ENCODE measurements around the gene CLDN6.
A peak's percentile ranks its signal among the peaks of the same experiment; 100 is the strongest.

The CLDN6 gene

GRCh38 chr16:3050487-3050886 is 32.5 kb upstream of the CLDN6 start:
- 98 to 100% methylated on average over 2 to 5 of the region's 5 CpGs for WGBS, 2 experiments (ENCODE audit: insufficient coverage in 2 of 2)
- H3K4me3 ChIP-seq (ENCODE audit: extremely low read depth, insufficient read depth, low read length, poor library complexity, severe bottlenecking) = no peak overlapping the region
- no peaks in the 10 kb centered on the region for H3K9me3 ChIP-seq (ENCODE audit: control insufficient read depth, low read length)
- no peaks in the 10 kb centered on the region for H3K4me1 ChIP-seq (ENCODE audit: control insufficient read depth, insufficient read depth, low read length, poor library complexity, severe bottlenecking)
- no peak overlapping the region for H3K27ac ChIP-seq (ENCODE audit: low read depth, low read length, severe bottlenecking)
- H3K36me3 ChIP-seq (ENCODE audit: control insufficient read depth, insufficient read depth, low read length) = no peaks in the 10 kb centered on the region

- Histone ChIP-seq H3K9me3 (ENCODE audit: control insufficient read depth, low read length) (no peaks in the 10 kb centered on the region), H3K4me1 (ENCODE audit: control insufficient read depth, insufficient read depth, low read length, poor library complexity, severe bottlenecking) (no peaks in the 10 kb centered on the region), H3K27ac (ENCODE audit: low read depth, low read length, severe bottlenecking) (no peak overlapping the region), H3K4me3 (ENCODE audit: extremely low read depth, insufficient read depth, low read length, poor library complexity, severe bottlenecking) (no peak overlapping the region), H3K36me3 (ENCODE audit: control insufficient read depth, insufficient read depth, low read length) (no peaks in the 10 kb centered on the region)
- 91% methylated on average over 19 to 26 of the region's 26 CpGs for WGBS, 2 experiments (ENCODE audit: insufficient coverage in 2 of 2)
Observed at GRCh38 chr16:3049921-3050481, 32.0 kb upstream of the CLDN6 start.

GRCh38 chr16:3047387-3047720 is 29.4 kb upstream of the CLDN6 start:
- 35 to 37% methylated on average over 12 of the region's 13 CpGs for WGBS, 2 experiments (ENCODE audit: insufficient coverage in 2 of 2)
- H3K9me3 ChIP-seq (ENCODE audit: control insufficient read depth, low read length) = no peaks in the 10 kb centered on the region

GRCh38 chr16:3046641-3047386 is 28.8 kb upstream of the CLDN6 start:
- no peaks in the 10 kb centered on the region for H3K4me1 ChIP-seq (ENCODE audit: control insufficient read depth, insufficient read depth, low read length, poor library complexity, severe bottlenecking)
- peak overlapping the region; percentile 51 for H3K4me3 ChIP-seq (ENCODE audit: extremely low read depth, insufficient read depth, low read length, poor library complexity, severe bottlenecking)
- no peaks in the 10 kb centered on the region for H3K9me3 ChIP-seq (ENCODE audit: control insufficient read depth, low read length)
- H3K36me3 ChIP-seq (ENCODE audit: control insufficient read depth, insufficient read depth, low read length) = no peaks in the 10 kb centered on the region
- 3 to 5% methylated on average over 27 to 45 of the region's 54 CpGs for WGBS, 2 experiments (ENCODE audit: insufficient coverage in 2 of 2)
- no peak overlapping the region for H3K27ac ChIP-seq (ENCODE audit: low read depth, low read length, severe bottlenecking)

More at GRCh38 chr16:3047387-3047720, 29.4 kb upstream of the CLDN6 start:
- Histone ChIP-seq H3K36me3 (ENCODE audit: control insufficient read depth, insufficient read depth, low read length) (no peaks in the 10 kb centered on the region), H3K4me3 (ENCODE audit: extremely low read depth, insufficient read depth, low read length, poor library complexity, severe bottlenecking) (no peak overlapping the region), H3K4me1 (ENCODE audit: control insufficient read depth, insufficient read depth, low read length, poor library complexity, severe bottlenecking) (no peaks in the 10 kb centered on the region), H3K27ac (ENCODE audit: low read depth, low read length, severe bottlenecking) (no peak overlapping the region)

- peak within 1 kb of the TSS; percentile 51 for H3K4me3 ChIP-seq (ENCODE audit: extremely low read depth, insufficient read depth, low read length, poor library complexity, severe bottlenecking)
- 0% methylated on average over 52 to 69 of the region's 86 CpGs for WGBS, 2 experiments (ENCODE audit: insufficient coverage in 2 of 2)
- no peaks in the 10 kb centered on the region for H3K9me3 ChIP-seq (ENCODE audit: control insufficient read depth, low read length)
- no peaks in the 10 kb centered on the region for H3K4me1 ChIP-seq (ENCODE audit: control insufficient read depth, insufficient read depth, low read length, poor library complexity, severe bottlenecking)
- H3K36me3 ChIP-seq (ENCODE audit: control insufficient read depth, insufficient read depth, low read length) = no peaks in the 10 kb centered on the region
- no peak within 1 kb of the TSS for H3K27ac ChIP-seq (ENCODE audit: low read depth, low read length, severe bottlenecking)
Observed at GRCh38 chr16:3045758-3046640, 28.0 kb upstream of the CLDN6 start, which contains the start of gene MMP25. MMP25 (plus strand) TSS chr16:3046561; CDS start chr16:3046918, 357 bp downstream.

GRCh38 chr16:3044708-3045107 is 26.7 kb upstream of the CLDN6 start:
- no peaks in the 10 kb centered on the region for H3K4me1 ChIP-seq (ENCODE audit: control insufficient read depth, insufficient read depth, low read length, poor library complexity, severe bottlenecking)
- no peak overlapping the region for H3K4me3 ChIP-seq (ENCODE audit: extremely low read depth, insufficient read depth, low read length, poor library complexity, severe bottlenecking)
- no peaks in the 10 kb centered on the region for H3K36me3 ChIP-seq (ENCODE audit: control insufficient read depth, insufficient read depth, low read length)
- WGBS, 2 experiments (ENCODE audit: insufficient coverage in 2 of 2) = 94 to 96% methylated on average over 4 to 5 of the region's 6 CpGs
- no peaks in the 10 kb centered on the region for H3K9me3 ChIP-seq (ENCODE audit: control insufficient read depth, low read length)
- H3K27ac ChIP-seq (ENCODE audit: low read depth, low read length, severe bottlenecking) = no peak overlapping the region

GRCh38 chr16:3042376-3042775 is 24.4 kb upstream of the CLDN6 start:
- Histone ChIP-seq H3K36me3 (ENCODE audit: control insufficient read depth, insufficient read depth, low read length) (no peaks in the 10 kb centered on the region), H3K4me3 (ENCODE audit: extremely low read depth, insufficient read depth, low read length, poor library complexity, severe bottlenecking) (no peak overlapping the region), H3K27ac (ENCODE audit: low read depth, low read length, severe bottlenecking) (no peak overlapping the region), H3K9me3 (ENCODE audit: control insufficient read depth, low read length) (no peaks in the 10 kb centered on the region), H3K4me1 (ENCODE audit: control insufficient read depth, insufficient read depth, low read length, poor library complexity, severe bottlenecking) (no peaks in the 10 kb centered on the region)
- WGBS, 2 experiments (ENCODE audit: insufficient coverage in 2 of 2) = 100% methylated on average over 1 of the region's 3 CpGs; no CpG with 5 or more reads in 1 of the 2 experiments

GRCh38 chr16:3038896-3039295 is 20.9 kb upstream of the CLDN6 start:
- 83 to 87% methylated on average over 4 to 5 of the region's 5 CpGs for WGBS, 2 experiments (ENCODE audit: insufficient coverage in 2 of 2)
- no peaks in the 10 kb centered on the region for H3K4me1 ChIP-seq (ENCODE audit: control insufficient read depth, insufficient read depth, low read length, poor library complexity, severe bottlenecking)
- no peak overlapping the region for H3K27ac ChIP-seq (ENCODE audit: low read depth, low read length, severe bottlenecking)
- H3K36me3 ChIP-seq (ENCODE audit: control insufficient read depth, insufficient read depth, low read length) = no peaks in the 10 kb centered on the region
- H3K4me3 ChIP-seq (ENCODE audit: extremely low read depth, insufficient read depth, low read length, poor library complexity, severe bottlenecking) = no peak overlapping the region
- H3K9me3 ChIP-seq (ENCODE audit: control insufficient read depth, low read length) = no peaks in the 10 kb centered on the region

- Histone ChIP-seq H3K36me3 (ENCODE audit: control insufficient read depth, insufficient read depth, low read length) (no peaks in the 10 kb centered on the region), H3K27ac (ENCODE audit: low read depth, low read length, severe bottlenecking) (no peak overlapping the region), H3K9me3 (ENCODE audit: control insufficient read depth, low read length) (no peaks in the 10 kb centered on the region), H3K4me3 (ENCODE audit: extremely low read depth, insufficient read depth, low read length, poor library complexity, severe bottlenecking) (no peak overlapping the region), H3K4me1 (ENCODE audit: control insufficient read depth, insufficient read depth, low read length, poor library complexity, severe bottlenecking) (no peaks in the 10 kb centered on the region)
- 63 to 70% methylated on average over 9 to 11 of the region's 11 CpGs for WGBS, 2 experiments (ENCODE audit: insufficient coverage in 2 of 2)
Observed at GRCh38 chr16:3038256-3038655, 20.3 kb upstream of the CLDN6 start.

- Histone ChIP-seq H3K36me3 (ENCODE audit: control insufficient read depth, insufficient read depth, low read length) (no peaks in the 10 kb centered on the region), H3K4me1 (ENCODE audit: control insufficient read depth, insufficient read depth, low read length, poor library complexity, severe bottlenecking) (no peaks in the 10 kb centered on the region), H3K9me3 (ENCODE audit: control insufficient read depth, low read length) (no peaks in the 10 kb centered on the region), H3K4me3 (ENCODE audit: extremely low read depth, insufficient read depth, low read length, poor library complexity, severe bottlenecking) (no peak within 1 kb of the TSS), H3K27ac (ENCODE audit: low read depth, low read length, severe bottlenecking) (no peak within 1 kb of the TSS)
- WGBS, 2 experiments (ENCODE audit: insufficient coverage in 2 of 2) = 8 to 12% methylated on average over 28 to 31 of the region's 44 CpGs
Observed at GRCh38 chr16:3036726-3037315, 18.8 kb upstream of the CLDN6 start, which contains the start of gene BICDL2. BICDL2 (minus strand) TSS chr16:3036944; CDS start chr16:3035496, 1,448 bp downstream.

All from mesodermal cell (in vitro differentiated cells).